Activated T-helper 17 cell treated with anti-CD3 and anti-CD28 coated beads, Interleukin-2, amount 50 U/mL, for 72 hours (primary cell): ENCODE measurements around the gene OOSP3. TPM values are rescaled to one million over a fixed set of nuclear protein-coding genes. Genes with fewer than 3 reads are reported as not detected.

Source experiments
- total RNA-seq, 2 donors: library from RNA; stranded (reverse); gene quantifications; one replicate each; pipeline ENCODE4 v1.2.3, GENCODE V29; 2022

Gene OOSP3
- total RNA-seq, 2 donors from 2014 or later: not detected

Other genes with a start within 250 kb of the OOSP3 start
- gene PATL1, start 209.7 kb upstream of the OOSP3 start, total RNA-seq: 10 to 100 TPM; 57.6 to 81.1 TPM
- gene OR10V1, start 164.9 kb upstream of the OOSP3 start, total RNA-seq: not detected
- gene STX3, start 123.4 kb upstream of the OOSP3 start, total RNA-seq: 10 to 100 TPM in 1 of 2 donors, 1 to 10 TPM in 1; 9.5 to 12.6 TPM
- gene MRPL16, start 68.0 kb upstream of the OOSP3 start, total RNA-seq: 10 to 100 TPM; 51.2 to 92.8 TPM
- gene CBLIF, start 33.3 kb upstream of the OOSP3 start, total RNA-seq: not detected
- not detected for gene TCN1, start 12.3 kb upstream of the OOSP3 start, total RNA-seq
- not detected for gene OOSP1, start 59.6 kb downstream of the OOSP3 start, total RNA-seq
- not detected for gene OOSP4A, start 85.3 kb downstream of the OOSP3 start, total RNA-seq
- gene OOSP4B, start 138.4 kb downstream of the OOSP3 start, total RNA-seq: not detected
- gene OOSP2, start 161.6 kb downstream of the OOSP3 start, total RNA-seq: not detected
- not detected for gene MS4A3, start 177.9 kb downstream of the OOSP3 start, total RNA-seq
- not detected for gene MS4A2, start 209.9 kb downstream of the OOSP3 start, total RNA-seq